Gastrocnemius medialis (tissue), 4 donors: ENCODE results near the gene SPRR3. TPM values are rescaled to one million over a fixed set of nuclear protein-coding genes. Genes with fewer than 3 reads are reported as not detected.

Experiments used
- ATAC-seq, 2 donors: fragments of 150-250 bp; one replicate each; pipeline ENCODE4 v1.9.1; 2016
- DNase-seq, 2 donors: peaks; one replicate each; pipeline ENCODE4 v3.0.0-alpha.2; 2019
- H3K27ac ChIP-seq, 4 donors: fragments of 200-600 bp; sonication (generic); 1 replicate in 1 of 4; 2 replicates in 3 of 4; pipeline ENCODE4 v1.5.1; 2016 to 2018; ENCODE audit warnings: mild to moderate bottlenecking in 2 of 4, moderate library complexity in 1 of 4
- H3K27me3 ChIP-seq, 3 donors: fragments of 200-600 bp; sonication (generic) in 2 of 3; 1 replicate in 1 of 3; 2 replicates in 2 of 3; pipeline versions ENCODE4 v1.5.1 to v1.6.0; 2016 to 2019; ENCODE audit warnings: mild to moderate bottlenecking in 1 of 3, moderate library complexity in 1 of 3
- H3K36me3 ChIP-seq, 2 donors: fragments of 200-600 bp; sonication (generic) in 1 of 2; one replicate each; pipeline ENCODE4 v1.5.1; 2017 to 2018
- H3K4me1 ChIP-seq, 2 donors: fragments of 200-600 bp; sonication (generic) in 1 of 2; one replicate each; pipeline ENCODE4 v1.5.1; 2016 to 2017; ENCODE audit warnings: mild to moderate bottlenecking in 2 of 2
- H3K4me3 ChIP-seq, 4 donors: fragments of 200-600 bp; sonication (generic) in 3 of 4; 1 replicate in 1 of 4; 2 replicates in 3 of 4; pipeline ENCODE4 v1.5.1; 2016 to 2019; ENCODE audit warnings: mild to moderate bottlenecking in 2 of 4
- H3K9me3 ChIP-seq, 3 donors: fragments of 200-600 bp; sonication (generic) in 2 of 3; 1 replicate in 1 of 3; 2 replicates in 2 of 3; pipeline ENCODE4 v1.5.1; 2016 to 2019
- POLR2A ChIP-seq, 2 donors: fragments of 450-650 bp; IDR thresholded peaks; one replicate each; pipeline ENCODE4 v1.6.1; 2017; ENCODE audit warnings: antibody characterized with exemption in 2 of 2, mild to moderate bottlenecking in 2 of 2, moderate library complexity in 2 of 2
- in situ Hi-C, 4 donors: fragments of 200-750 bp; cut with MboI; loops; one replicate each; pipeline versions ENCODE4 v1.15.0 to v1.8.0; 2017; ENCODE audit warnings: low sequenced_read_pairs in 4 of 4
- intact Hi-C: fragments of 100-400 bp; cut with DNase I; formaldehyde crosslinking; loops from one replicate; pipeline ENCODE4 v1.15.1; 2023; ENCODE audit warnings: low total_unique reads
- total RNA-seq, 4 donors: library from RNA; depleted of rRNA; stranded (reverse); fragments of >200 nt; gene quantifications; one replicate each; pipeline versions ENCODE4 v1.1.0 to v1.2.3, GENCODE V29; 2016
- TF ChIP-seq, protein P1 (sequence below), 5 experiments: fragments of 450-650 bp in 3 of 5; fragments of 200-600 bp in 2 of 5; sonication (generic) in 2 of 5; IDR thresholded peaks in 4 of 5; conservative IDR thresholded peaks in 1 of 5; 1 replicate in 4 of 5; 2 replicates in 1 of 5; pipeline ENCODE4 v1.5.1; 2016 to 2019; ENCODE audit warnings: antibody characterized with exemption in 5 of 5, mild to moderate bottlenecking in 3 of 5, moderate library complexity in 3 of 5

The SPRR3 gene
- total RNA-seq, 4 donors from 2014 or later, result not detected

DNA sequence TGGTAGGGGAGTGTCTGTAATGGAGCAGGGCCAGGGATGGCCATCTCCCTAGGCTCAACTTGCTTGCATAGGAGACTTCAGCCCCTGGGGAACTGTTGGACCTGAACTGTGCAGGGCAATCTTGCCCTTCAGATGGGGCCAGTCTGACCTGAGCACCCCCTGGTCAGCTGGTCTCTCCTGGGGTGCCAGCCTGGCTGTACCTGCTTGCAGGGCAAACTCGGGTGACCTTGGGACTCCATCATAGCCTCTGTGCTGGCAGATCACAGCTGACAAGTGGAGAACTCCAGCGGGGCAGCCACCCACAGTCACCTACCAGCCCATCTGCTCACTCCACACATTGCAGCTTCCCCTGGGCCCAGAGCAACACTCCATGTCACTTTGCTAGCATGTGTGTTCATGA, 47.7 kb downstream of the SPRR3 start:
- DNase-seq, result no peak

More for the DNA sequence above, 47.7 kb downstream of the SPRR3 start:
- intact Hi-C loops (no loop called here), in situ Hi-C loops (no loop called here)
- Histone ChIP-seq H3K4me3 (no peak overlapping the region), H3K27ac (no peak overlapping the region), H3K36me3 (no peaks in the 10 kb centered on the region), H3K9me3 (no peaks in the 10 kb centered on the region), H3K27me3 (no peaks in the 10 kb centered on the region), H3K4me1 (no peaks in the 10 kb centered on the region)
- no peak for TF ChIP-seq POLR2A (IDR thresholded peaks at IDR 0.05)
- TF ChIP-seq, protein P1, sequence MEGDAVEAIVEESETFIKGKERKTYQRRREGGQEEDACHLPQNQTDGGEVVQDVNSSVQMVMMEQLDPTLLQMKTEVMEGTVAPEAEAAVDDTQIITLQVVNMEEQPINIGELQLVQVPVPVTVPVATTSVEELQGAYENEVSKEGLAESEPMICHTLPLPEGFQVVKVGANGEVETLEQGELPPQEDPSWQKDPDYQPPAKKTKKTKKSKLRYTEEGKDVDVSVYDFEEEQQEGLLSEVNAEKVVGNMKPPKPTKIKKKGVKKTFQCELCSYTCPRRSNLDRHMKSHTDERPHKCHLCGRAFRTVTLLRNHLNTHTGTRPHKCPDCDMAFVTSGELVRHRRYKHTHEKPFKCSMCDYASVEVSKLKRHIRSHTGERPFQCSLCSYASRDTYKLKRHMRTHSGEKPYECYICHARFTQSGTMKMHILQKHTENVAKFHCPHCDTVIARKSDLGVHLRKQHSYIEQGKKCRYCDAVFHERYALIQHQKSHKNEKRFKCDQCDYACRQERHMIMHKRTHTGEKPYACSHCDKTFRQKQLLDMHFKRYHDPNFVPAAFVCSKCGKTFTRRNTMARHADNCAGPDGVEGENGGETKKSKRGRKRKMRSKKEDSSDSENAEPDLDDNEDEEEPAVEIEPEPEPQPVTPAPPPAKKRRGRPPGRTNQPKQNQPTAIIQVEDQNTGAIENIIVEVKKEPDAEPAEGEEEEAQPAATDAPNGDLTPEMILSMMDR (IDR thresholded peaks at IDR 0.05 in 4 of 5, conservative IDR thresholded peaks at IDR 0.05 in 1 of 5), result no peak
- ATAC-seq, result no peak

Other genes with a start within 250 kb of the SPRR3 start
- gene KPRP, start 243.7 kb upstream of the SPRR3 start, total RNA-seq, result not detected
- gene LCE1F, start 226.6 kb upstream of the SPRR3 start, total RNA-seq, result not detected
- gene LCE1E, start 215.5 kb upstream of the SPRR3 start, total RNA-seq, result not detected
- not detected for gene LCE1D, start 205.0 kb upstream of the SPRR3 start, total RNA-seq
- gene LCE1C, start 195.1 kb upstream of the SPRR3 start, total RNA-seq, result not detected
- gene LCE1B, start 189.8 kb upstream of the SPRR3 start, total RNA-seq, result not detected
- gene LCE1A, start 174.3 kb upstream of the SPRR3 start, total RNA-seq, result not detected
- gene LCE6A, start 158.9 kb upstream of the SPRR3 start, total RNA-seq, result not detected
- not detected for gene LCE7A, start 141.8 kb upstream of the SPRR3 start, total RNA-seq
- gene SMCP, start 123.4 kb upstream of the SPRR3 start, total RNA-seq, result not detected
- gene IVL, start 93.2 kb upstream of the SPRR3 start, total RNA-seq, result not detected
- gene SPRR5, start 54.5 kb upstream of the SPRR3 start, total RNA-seq, result not detected
- gene SPRR4, start 31.1 kb upstream of the SPRR3 start, total RNA-seq, result not detected
- gene SPRR1A, start 17.7 kb upstream of the SPRR3 start, total RNA-seq, result not detected
- not detected for gene SPRR1B, start 29.5 kb downstream of the SPRR3 start, total RNA-seq
- not detected for gene SPRR2D, start 39.4 kb downstream of the SPRR3 start, total RNA-seq
- not detected for gene SPRR2A, start 55.8 kb downstream of the SPRR3 start, total RNA-seq
- not detected for gene SPRR2B, start 69.9 kb downstream of the SPRR3 start, total RNA-seq
- not detected for gene SPRR2E, start 92.8 kb downstream of the SPRR3 start, total RNA-seq
- not detected for gene SPRR2F, start 111.8 kb downstream of the SPRR3 start, total RNA-seq
- not detected for gene SPRR2G, start 149.1 kb downstream of the SPRR3 start, total RNA-seq
- not detected for gene LELP1, start 201.7 kb downstream of the SPRR3 start, total RNA-seq
- not detected for gene PRR9, start 215.8 kb downstream of the SPRR3 start, total RNA-seq